Neural cell (in vitro differentiated cells): ENCODE data around the gene PLA1A. TPM values are rescaled to one million over a fixed set of nuclear protein-coding genes. Genes with fewer than 3 reads are reported as not detected.

Source experiments
- H2AFZ ChIP-seq: fragments of 200-600, 300-800 bp; sonication (generic), shearing (Covaris generic); 2 replicates; pipeline ENCODE4 v1.6.0; 2014; ENCODE audit warnings: low read depth, mild to moderate bottlenecking, antibody characterized with exemption, low read length, moderate library complexity
- H3F3A ChIP-seq: fragments of 200-600 bp; shearing (Covaris generic); 2 replicates; pipeline ENCODE4 v1.6.1; 2016; ENCODE audit warnings: mild to moderate bottlenecking, moderate library complexity, mixed read lengths, antibody characterized with exemption, low read length; ENCODE audit not compliant: insufficient read depth, poor library complexity, severe bottlenecking
- H3K27ac ChIP-seq: fragments of 200-600, 300-800 bp; sonication (generic), shearing (Covaris generic); 2 replicates; pipeline ENCODE4 v1.5.1; 2014; ENCODE audit warnings: mild to moderate bottlenecking, low read length, moderate library complexity
- H3K27me3 ChIP-seq: fragments of 300-800, 200-600 bp; sonication (generic), shearing (Covaris generic); 2 replicates; pipeline ENCODE4 v1.6.0; 2014; ENCODE audit warnings: mild to moderate bottlenecking, low read depth, low read length, moderate library complexity; ENCODE audit not compliant: insufficient read depth
- H3K36me3 ChIP-seq: fragments of 300-800, 200-600 bp; sonication (generic), shearing (Covaris generic); 2 replicates; pipeline ENCODE4 v1.5.1; 2014; ENCODE audit warnings: mild to moderate bottlenecking, antibody characterized with exemption, low read length, moderate library complexity; ENCODE audit not compliant: insufficient read depth
- H3K4me2 ChIP-seq: fragments of 300-800, 200-600 bp; sonication (generic), shearing (Covaris generic); 2 replicates; pipeline ENCODE4 v1.6.0; 2014; ENCODE audit warnings: mild to moderate bottlenecking, low read length
- H3K4me3 ChIP-seq: fragments of 300-800, 200-600 bp; sonication (generic), shearing (Covaris generic); 2 replicates; pipeline ENCODE4 v1.5.1; 2014; ENCODE audit warnings: mild to moderate bottlenecking, low read length, moderate library complexity
- H3K79me2 ChIP-seq: fragments of 200-600 bp; shearing (Covaris generic); replicated peaks from 2 replicates; pipeline ENCODE4 v1.6.0; 2014; ENCODE audit warnings: mild to moderate bottlenecking, low read length, moderate library complexity; ENCODE audit not compliant: insufficient read depth
- H3K9ac ChIP-seq: fragments of 300-800, 200-600 bp; sonication (generic), shearing (Covaris generic); 2 replicates; pipeline ENCODE4 v1.6.1; 2016; ENCODE audit warnings: mild to moderate bottlenecking, low read length, mixed read lengths
- H3K9me2 ChIP-seq: fragments of 200-600 bp; shearing (Covaris generic); 2 replicates; pipeline ENCODE4 v1.6.1; 2016; ENCODE audit warnings: mild to moderate bottlenecking, low read length, mixed read lengths; ENCODE audit not compliant: insufficient read depth
- H3K9me3 ChIP-seq: fragments of 200-600, 300-800 bp; sonication (generic), shearing (Covaris generic); 2 replicates; pipeline ENCODE4 v1.6.1; 2016; ENCODE audit warnings: mild to moderate bottlenecking, mixed run types, low read length, moderate library complexity, mixed read lengths
- H4K20me1 ChIP-seq: fragments of 200-600 bp; shearing (Covaris generic); 2 replicates; pipeline ENCODE4 v1.6.1; 2016; ENCODE audit warnings: mild to moderate bottlenecking, mixed run types; ENCODE audit not compliant: insufficient read depth
- EP300 ChIP-seq: fragments of 450-650 bp; conservative IDR thresholded peaks from 2 replicates; pipeline ENCODE4 v1.6.1; 2014; ENCODE audit warnings: antibody characterized with exemption, mild to moderate bottlenecking, moderate library complexity; ENCODE audit not compliant: poor library complexity, severe bottlenecking
- MXI1 ChIP-seq: fragments of 450-650 bp; conservative IDR thresholded peaks from 2 replicates; pipeline ENCODE4 v1.6.1; 2014; ENCODE audit warnings: antibody characterized with exemption, mild to moderate bottlenecking; ENCODE audit not compliant: poor library complexity, severe bottlenecking
- POLR2AphosphoS5 ChIP-seq: IDR thresholded peaks from 2 replicates; pipeline ENCODE4 v1.6.1; 2012
- RAD21 ChIP-seq: fragments of 450-650 bp; conservative IDR thresholded peaks from 2 replicates; pipeline ENCODE4 v1.6.1; 2014; ENCODE audit warnings: antibody characterized with exemption, mild to moderate bottlenecking, moderate library complexity
- REST ChIP-seq: IDR thresholded peaks from 2 replicates; pipeline ENCODE4 v1.6.1; 2012; ENCODE audit warnings: borderline replicate concordance
- SMC3 ChIP-seq: fragments of 450-650 bp; conservative IDR thresholded peaks from 2 replicates; pipeline ENCODE4 v1.6.1; 2014; ENCODE audit warnings: antibody characterized with exemption, mild to moderate bottlenecking, moderate library complexity; ENCODE audit not compliant: poor library complexity
- polyA plus RNA-seq: library from polyadenylated mRNA; depleted of rRNA; stranded (reverse); fragments of >200 nt; gene quantifications from 2 replicates; pipeline ENCODE4 v1.2.3, GENCODE V29; 2014
- TF ChIP-seq, protein P1 (sequence below): fragments of 450-650 bp; IDR thresholded peaks from 2 replicates; pipeline ENCODE4 v1.5.1; 2014; ENCODE audit warnings: antibody characterized with exemption, mild to moderate bottlenecking, moderate library complexity; ENCODE audit not compliant: poor library complexity, severe bottlenecking

The PLA1A gene
- polyA plus RNA-seq, 1 donor from 2014 or later = not detected

DNA sequence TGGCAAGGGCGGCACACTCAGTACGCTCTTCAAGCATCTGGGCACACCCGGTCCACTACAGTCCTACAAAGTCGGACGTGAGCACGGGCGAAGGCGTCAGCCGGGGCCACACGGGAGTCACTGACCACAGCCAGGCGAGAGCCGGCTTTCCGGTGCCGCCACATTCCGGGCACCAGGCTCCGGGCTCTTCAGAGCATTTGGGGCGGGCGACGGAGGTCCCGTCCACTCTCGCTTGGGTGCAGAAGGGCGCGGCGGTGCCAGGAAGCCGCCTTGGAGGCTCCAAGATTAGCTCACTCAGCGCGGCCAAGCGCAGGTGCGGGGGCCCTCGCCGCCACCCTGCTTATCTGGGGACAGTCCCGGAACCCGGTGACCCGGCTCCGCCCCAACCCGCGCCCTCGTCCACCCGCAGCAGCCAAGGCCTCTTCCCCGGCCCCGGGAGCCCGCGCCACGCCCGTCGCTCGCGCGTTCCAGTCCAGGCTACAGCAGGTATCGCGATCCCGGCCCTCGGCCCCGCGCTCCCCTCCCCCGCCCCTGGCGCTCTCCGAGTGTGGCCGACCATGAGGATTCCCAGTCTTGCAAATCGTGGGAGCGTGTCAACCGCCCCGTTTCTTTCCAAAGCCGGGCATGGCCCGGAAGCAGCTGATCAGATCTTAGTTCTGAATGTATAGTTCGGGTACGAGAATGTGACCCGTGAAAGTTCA lies 18.2 kb upstream of the PLA1A start, which contains the start of gene ADPRH:
ADPRH (plus strand) TSS at position 127 of the 701 bp plus-strand sequence. CDS start 2,678 bp downstream, outside the sequence.
- peak within 1 kb of the TSS; percentile 69 for H3K4me3 ChIP-seq
- H4K20me1 ChIP-seq = no peaks in the 10 kb centered on the region
- H3K27me3 ChIP-seq = peaks cover 22% of the 10 kb centered on the region
- no peaks in the 10 kb centered on the region for H3K36me3 ChIP-seq
- no peaks in the 10 kb centered on the region for H3F3A ChIP-seq
- no peaks in the 10 kb centered on the region for H3K79me2 ChIP-seq
- TF ChIP-seq, protein P1, sequence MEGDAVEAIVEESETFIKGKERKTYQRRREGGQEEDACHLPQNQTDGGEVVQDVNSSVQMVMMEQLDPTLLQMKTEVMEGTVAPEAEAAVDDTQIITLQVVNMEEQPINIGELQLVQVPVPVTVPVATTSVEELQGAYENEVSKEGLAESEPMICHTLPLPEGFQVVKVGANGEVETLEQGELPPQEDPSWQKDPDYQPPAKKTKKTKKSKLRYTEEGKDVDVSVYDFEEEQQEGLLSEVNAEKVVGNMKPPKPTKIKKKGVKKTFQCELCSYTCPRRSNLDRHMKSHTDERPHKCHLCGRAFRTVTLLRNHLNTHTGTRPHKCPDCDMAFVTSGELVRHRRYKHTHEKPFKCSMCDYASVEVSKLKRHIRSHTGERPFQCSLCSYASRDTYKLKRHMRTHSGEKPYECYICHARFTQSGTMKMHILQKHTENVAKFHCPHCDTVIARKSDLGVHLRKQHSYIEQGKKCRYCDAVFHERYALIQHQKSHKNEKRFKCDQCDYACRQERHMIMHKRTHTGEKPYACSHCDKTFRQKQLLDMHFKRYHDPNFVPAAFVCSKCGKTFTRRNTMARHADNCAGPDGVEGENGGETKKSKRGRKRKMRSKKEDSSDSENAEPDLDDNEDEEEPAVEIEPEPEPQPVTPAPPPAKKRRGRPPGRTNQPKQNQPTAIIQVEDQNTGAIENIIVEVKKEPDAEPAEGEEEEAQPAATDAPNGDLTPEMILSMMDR = no peak
- TF ChIP-seq POLR2AphosphoS5 (no peak), MXI1 (no peak), REST (peak; percentile 26)
- no peaks in the 10 kb centered on the region for H3K9me3 ChIP-seq
- H3K27ac ChIP-seq = no peak within 1 kb of the TSS
- no peak within 1 kb of the TSS for H3K4me2 ChIP-seq
- H3K9me2 ChIP-seq = no peaks in the 10 kb centered on the region
- H3K9ac ChIP-seq = peak within 1 kb of the TSS; percentile 38
- peak within 1 kb of the TSS; percentile 13 for H2AFZ ChIP-seq

GRCh38 chr3:119580067-119580760 lies 17.5 kb upstream of the PLA1A start:
- H3K79me2 ChIP-seq = no peaks in the 10 kb centered on the region
- H3K4me3 ChIP-seq = peak overlapping the region; percentile 69
- peaks cover 22% of the 10 kb centered on the region for H3K27me3 ChIP-seq
- no peaks in the 10 kb centered on the region for H3K9me3 ChIP-seq
- no peaks in the 10 kb centered on the region for H3K9me2 ChIP-seq
- peak overlapping the region; percentile 38 for H3K9ac ChIP-seq
- H3K27ac ChIP-seq = no peak overlapping the region
- H3K4me2 ChIP-seq = no peak overlapping the region
- no peak for TF ChIP-seq MXI1
- no peak for TF ChIP-seq EP300
- TF ChIP-seq REST = no peak
- TF ChIP-seq, protein P1 = no peak
- TF ChIP-seq SMC3 = no peak
- no peak for TF ChIP-seq RAD21
- no peak for TF ChIP-seq POLR2AphosphoS5
- no peaks in the 10 kb centered on the region for H3F3A ChIP-seq
- H2AFZ ChIP-seq = no peak overlapping the region
- no peaks in the 10 kb centered on the region for H3K36me3 ChIP-seq
- H4K20me1 ChIP-seq = no peaks in the 10 kb centered on the region
